HG02970 (cell line): ENCODE measurements around the gene MAST4.
A peak's percentile ranks its signal among the peaks of the same experiment; 100 is the strongest.
"Not testable (repeated sequence)": the region's sequence is repeated elsewhere in the genome, so short reads cannot be mapped to it uniquely, and the experiment has no call there.

Experiments used
- ATAC-seq: cut with Tn5 transposase; IDR thresholded peaks from one replicate; pipeline ENCODE4 v1.9.1; 2021; ENCODE audit warnings: mild to moderate bottlenecking, moderate library complexity, moderate number of reproducible peaks; ENCODE audit not compliant: unreplicated experiment, low FRiP score

MAST4 gene

GRCh38 chr5:67163863-67164595 lies 567.8 kb downstream of the MAST4 start:
- no peak for ATAC-seq

GRCh38 chr5:67164856-67165525 lies 568.8 kb downstream of the MAST4 start:
- no peak for ATAC-seq

DNA sequence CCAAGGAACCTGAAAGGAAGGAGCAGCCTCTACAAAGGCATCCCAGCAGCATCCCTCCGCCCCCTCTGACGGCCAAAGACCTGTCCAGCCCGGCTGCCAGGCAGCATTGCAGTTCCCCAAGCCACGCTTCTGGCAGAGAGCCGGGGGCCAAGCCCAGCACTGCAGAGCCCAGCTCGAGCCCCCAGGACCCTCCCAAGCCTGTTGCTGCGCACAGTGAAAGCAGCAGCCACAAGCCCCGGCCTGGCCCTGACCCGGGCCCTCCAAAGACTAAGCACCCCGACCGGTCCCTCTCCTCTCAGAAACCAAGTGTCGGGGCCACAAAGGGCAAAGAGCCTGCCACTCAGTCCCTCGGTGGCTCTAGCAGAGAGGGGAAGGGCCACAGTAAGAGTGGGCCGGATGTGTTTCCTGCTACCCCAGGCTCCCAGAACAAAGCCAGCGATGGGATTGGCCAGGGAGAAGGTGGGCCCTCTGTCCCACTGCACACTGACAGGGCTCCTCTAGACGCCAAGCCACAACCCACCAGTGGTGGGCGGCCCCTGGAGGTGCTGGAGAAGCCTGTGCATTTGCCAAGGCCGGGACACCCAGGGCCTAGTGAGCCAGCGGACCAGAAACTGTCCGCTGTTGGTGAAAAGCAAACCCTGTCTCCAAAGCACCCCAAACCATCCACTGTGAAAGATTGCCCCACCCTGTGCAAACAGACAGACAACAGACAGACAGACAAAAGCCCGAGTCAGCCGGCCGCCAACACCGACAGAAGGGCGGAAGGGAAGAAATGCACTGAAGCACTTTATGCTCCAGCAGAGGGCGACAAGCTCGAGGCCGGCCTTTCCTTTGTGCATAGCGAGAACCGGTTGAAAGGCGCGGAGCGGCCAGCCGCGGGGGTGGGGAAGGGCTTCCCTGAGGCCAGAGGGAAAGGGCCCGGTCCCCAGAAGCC lies 569.6 kb downstream of the MAST4 start:
- peak; percentile 81 for ATAC-seq

GRCh38 chr5:67166460-67167285 lies 570.5 kb downstream of the MAST4 start:
- ATAC-seq = peak; percentile 20

GRCh38 chr5:67168069-67168468 lies 571.9 kb downstream of the MAST4 start:
- no peak for ATAC-seq

DNA sequence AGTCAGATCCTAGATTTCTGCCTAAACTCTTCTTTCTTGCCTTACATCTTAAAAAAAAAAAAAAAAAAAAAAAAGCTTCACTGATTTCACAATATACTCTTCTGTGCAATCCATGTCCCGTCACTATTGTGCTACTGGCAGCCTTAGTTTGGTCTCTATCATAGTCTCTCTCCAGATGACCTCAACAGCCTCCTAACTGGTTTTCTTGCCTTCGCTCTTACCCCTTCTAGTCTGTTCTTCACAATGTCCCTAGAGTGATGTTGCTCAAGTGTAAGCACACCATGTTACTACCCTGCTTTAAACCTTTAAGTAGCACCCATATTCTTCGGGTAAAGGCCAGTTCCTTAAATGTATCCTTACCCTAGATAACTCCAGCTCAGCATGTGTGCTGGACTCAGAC lies 574.6 kb downstream of the MAST4 start:
- ATAC-seq = no peak

DNA sequence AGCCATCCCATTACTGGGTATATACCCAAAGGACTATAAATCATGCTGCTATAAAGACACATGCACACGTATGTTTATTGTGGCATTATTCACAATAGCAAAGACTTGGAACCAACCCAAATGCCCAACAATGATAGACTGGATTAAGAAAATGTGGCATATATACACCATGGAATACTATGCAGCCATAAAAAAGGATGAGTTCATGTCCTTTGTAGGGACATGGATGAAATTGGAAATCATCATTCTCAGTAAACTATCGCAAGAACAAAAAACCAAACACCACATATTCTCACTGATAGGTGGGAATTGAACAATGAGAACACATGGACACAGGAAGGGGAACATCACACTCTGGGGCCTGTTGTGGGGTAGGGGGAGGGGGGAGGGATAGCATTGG lies 577.2 kb downstream of the MAST4 start:
- not testable (repeated sequence) for ATAC-seq

- ATAC-seq = no peak
These were observed 577.8 kb downstream of the MAST4 start for GRCh38 chr5:67173959-67174358.

GRCh38 chr5:67176936-67177335 lies 580.7 kb downstream of the MAST4 start:
- ATAC-seq = no peak

DNA sequence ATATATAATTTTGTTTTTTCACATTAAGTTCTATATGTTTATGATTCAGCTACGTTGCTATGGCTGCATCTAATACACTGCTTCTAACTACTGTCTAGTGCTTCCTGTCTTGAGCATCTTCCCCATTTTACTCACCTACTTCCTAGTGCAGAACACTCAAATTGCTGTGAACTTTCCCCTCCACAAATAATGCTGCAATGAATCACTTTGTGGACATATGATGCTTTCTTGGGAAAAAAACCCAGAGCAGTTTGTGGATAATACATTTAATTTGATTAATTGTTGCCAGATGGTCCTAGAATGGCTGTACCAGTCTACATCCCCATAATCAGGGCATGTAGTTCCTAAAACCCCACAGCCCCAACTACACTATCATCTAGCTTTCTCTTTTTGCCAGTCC lies 581.9 kb downstream of the MAST4 start:
- ATAC-seq = no peak

DNA sequence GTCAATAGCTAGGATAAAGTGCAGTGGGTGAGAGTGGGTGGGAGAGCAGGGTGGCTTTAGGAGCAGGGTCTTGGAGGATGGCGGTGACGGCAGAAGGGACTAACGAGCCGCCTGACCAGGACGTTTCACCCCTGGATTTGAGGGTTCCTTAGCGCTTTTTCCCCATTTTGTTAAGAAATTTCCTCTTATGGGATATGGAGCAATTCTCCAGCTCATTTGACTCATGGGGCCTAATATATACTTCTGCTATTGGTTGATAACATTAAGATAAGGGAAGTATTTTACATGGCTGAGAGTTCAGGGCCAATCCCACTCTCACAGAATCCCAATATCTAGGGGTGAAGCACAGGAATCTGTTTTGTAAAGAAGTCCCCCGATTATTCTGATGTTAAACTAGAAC lies 582.8 kb downstream of the MAST4 start:
- no peak for ATAC-seq

DNA sequence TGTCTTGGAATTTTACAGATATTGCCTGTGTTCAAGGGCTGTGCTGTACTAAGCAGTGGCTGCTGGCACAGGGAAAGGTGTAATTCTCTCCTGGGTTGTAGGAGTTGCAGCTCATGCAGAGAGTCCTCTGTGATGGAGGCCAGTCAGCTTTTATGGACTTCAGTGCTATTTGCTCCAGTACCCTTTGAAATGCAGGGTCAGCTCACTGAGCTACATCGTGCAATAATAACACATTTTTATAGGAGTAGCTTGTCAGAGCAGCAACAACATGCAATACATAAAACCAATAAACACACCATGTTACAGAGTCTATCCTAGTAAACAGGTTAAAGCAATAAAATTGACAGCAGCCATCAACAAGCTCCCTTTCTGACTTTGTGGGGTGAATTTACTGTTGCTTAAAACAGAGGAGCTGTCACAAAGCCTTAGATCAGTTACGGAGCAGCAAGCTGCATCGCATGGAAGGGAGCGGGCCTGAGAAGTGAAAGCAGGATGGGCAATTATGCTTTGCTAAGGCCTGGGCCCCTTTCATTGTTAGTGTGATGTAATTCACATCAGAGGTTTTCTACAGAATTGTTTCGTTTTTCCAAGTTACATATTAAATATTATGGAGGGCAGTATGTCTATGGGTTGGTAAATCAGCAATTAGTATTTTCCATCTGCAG lies 583.6 kb downstream of the MAST4 start:
- no peak for ATAC-seq

GRCh38 chr5:67181648-67182221 lies 585.5 kb downstream of the MAST4 start:
- no peak for ATAC-seq

- ATAC-seq = no peak
These were observed 586.2 kb downstream of the MAST4 start for GRCh38 chr5:67182301-67182790.

DNA sequence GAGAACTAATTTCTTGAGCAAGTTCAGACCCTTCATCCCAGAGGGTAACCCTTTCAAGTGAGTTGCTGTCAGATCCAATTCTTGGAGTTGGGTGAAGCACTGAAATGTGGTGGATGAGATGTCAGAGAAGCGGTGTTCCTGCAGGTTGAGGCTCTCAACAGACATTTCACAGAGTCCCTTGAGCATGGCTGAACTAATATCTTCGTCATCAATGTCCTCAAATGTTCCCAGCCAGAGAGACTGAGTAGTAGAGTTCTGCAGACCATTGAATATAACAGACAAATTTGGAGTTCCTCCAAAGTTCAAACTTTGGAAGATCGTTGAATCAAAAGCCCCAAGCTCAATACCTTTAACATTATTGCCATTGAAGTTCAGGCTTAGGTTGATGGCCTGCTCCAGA lies 587.7 kb downstream of the MAST4 start:
- ATAC-seq = no peak

DNA sequence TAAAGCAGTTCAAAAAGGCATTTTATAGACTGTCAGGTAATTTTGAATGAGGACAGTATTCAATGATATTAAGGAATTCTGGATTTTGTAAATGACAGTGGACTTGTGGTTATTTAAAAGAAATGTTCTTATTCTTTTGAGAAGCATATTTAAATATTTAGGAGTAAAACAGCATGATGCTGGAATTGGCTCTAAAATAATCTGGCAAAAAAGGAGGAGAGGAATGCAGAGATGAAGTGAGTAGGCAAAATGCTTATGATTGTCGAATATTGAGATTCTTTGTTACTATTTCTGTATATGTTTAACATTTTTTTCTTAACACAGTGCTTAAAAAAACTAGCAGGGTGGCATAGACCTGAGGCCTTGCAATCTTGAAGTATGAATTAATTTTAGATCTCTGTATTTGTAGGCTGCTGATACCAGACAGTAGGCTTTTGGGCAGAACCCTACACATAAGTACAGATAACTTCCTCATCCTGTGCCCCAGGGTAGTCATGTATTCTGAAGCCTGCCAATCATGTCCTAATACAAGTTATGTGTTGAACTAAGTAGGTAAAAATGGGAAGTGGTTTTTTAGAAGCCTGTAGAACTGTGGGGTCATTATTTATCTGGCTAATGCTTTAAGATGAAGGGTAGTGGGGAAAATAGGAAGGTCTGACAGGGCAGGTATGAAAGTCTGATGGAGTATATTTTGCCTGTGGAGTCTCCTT lies 591.0 kb downstream of the MAST4 start:
- no peak for ATAC-seq

- no peak for ATAC-seq
These were observed 592.3 kb downstream of the MAST4 start for GRCh38 chr5:67188274-67189078.

- ATAC-seq = no peak
These were observed 592.8 kb downstream of the MAST4 start for GRCh38 chr5:67189079-67189354.
